Muscle of leg (tissue), 11 donors: ENCODE data around the gene PPP1R36. TPM values are rescaled to one million over a fixed set of nuclear protein-coding genes. Genes with fewer than 3 reads are reported as not detected.
A peak's percentile ranks its signal among the peaks of the same experiment; 100 is the strongest.
"Not testable (repeated sequence)": the region's sequence is repeated elsewhere in the genome, so short reads cannot be mapped to it uniquely, and the experiment has no call there.

Source experiments
- DNase-seq: peaks from one replicate; pipeline ENCODE4 v3.0.0; 2013
- H3K27ac ChIP-seq: one replicate; pipeline ENCODE4 v1.5.1; 2013; ENCODE audit warnings: mild to moderate bottlenecking, low read length, control low read depth
- H3K27me3 ChIP-seq: one replicate; pipeline ENCODE4 v1.6.1; 2013; ENCODE audit warnings: low read length; ENCODE audit not compliant: control insufficient read depth, insufficient read depth
- H3K36me3 ChIP-seq: one replicate; pipeline ENCODE4 v1.6.1; 2013; ENCODE audit warnings: low read length; ENCODE audit not compliant: control insufficient read depth, insufficient read depth
- H3K4me1 ChIP-seq: one replicate; pipeline ENCODE4 v1.6.1; 2013; ENCODE audit warnings: low read length; ENCODE audit not compliant: control insufficient read depth, insufficient read depth
- H3K4me3 ChIP-seq: one replicate; pipeline ENCODE4 v1.5.1; 2013; ENCODE audit warnings: low read length, control low read depth
- H3K9me3 ChIP-seq: replicated peaks from 2 replicates; pipeline ENCODE4 v1.6.1; 2013; ENCODE audit warnings: low read depth, low read length; ENCODE audit not compliant: control insufficient read depth
- WGBS: methylation state at CpG from one replicate; pipeline ENCODE4 v1.1.5; 2013; ENCODE audit warnings: missing lambda C conversion rate; ENCODE audit not compliant: insufficient coverage; 5-methylcytosine and 5-hydroxymethylcytosine counted together
- polyA plus RNA-seq, 8 donors: library from polyadenylated mRNA; unstranded; fragments of 120-200 nt; gene quantifications; one replicate each; pipeline versions ENCODE4 v1.2.1 to v1.2.3, GENCODE V29; 2013; ENCODE audit warnings: inconsistent platforms in 1 of 8, low replicate concordance in 1 of 8; ENCODE audit not compliant: insufficient read length in 8 of 8, insufficient read depth in 1 of 8
- total RNA-seq: library from RNA; stranded (reverse); fragments of 120-200 nt; gene quantifications from one replicate; pipeline ENCODE4 v1.2.4, GENCODE V29; 2013

PPP1R36 gene
- total and polyA plus RNA-seq, 9 donors: 0.29 to 0.83 (median 0.45) TPM

- no peaks in the 10 kb centered on the region for H3K27me3 ChIP-seq
- no peak overlapping the region for H3K4me3 ChIP-seq
- H3K9me3 ChIP-seq: no peaks in the 10 kb centered on the region
- no peak for DNase-seq
- H3K36me3 ChIP-seq: no peaks in the 10 kb centered on the region
- peaks cover 3% of the 10 kb centered on the region for H3K4me1 ChIP-seq
- 60% methylated on average over 10 of the region's 15 CpGs for WGBS
- H3K27ac ChIP-seq: no peak overlapping the region
Measured at GRCh38 chr14:64625386-64626232, 75.8 kb downstream of the PPP1R36 start.

GRCh38 chr14:64628940-64629408, 79.2 kb downstream of the PPP1R36 start:
- Histone ChIP-seq H3K36me3 (no peaks in the 10 kb centered on the region), H3K4me1 (peaks cover 3% of the 10 kb centered on the region), H3K27ac (no peak overlapping the region), H3K4me3 (no peak overlapping the region), H3K9me3 (no peaks in the 10 kb centered on the region), H3K27me3 (no peaks in the 10 kb centered on the region)
- DNase-seq: no peak
- WGBS: 31% methylated on average over 2 of the region's 7 CpGs

GRCh38 chr14:64630778-64631177, 81.0 kb downstream of the PPP1R36 start:
- no peaks in the 10 kb centered on the region for H3K4me1 ChIP-seq
- H3K27ac ChIP-seq: no peak overlapping the region
- no peak for DNase-seq
- no peaks in the 10 kb centered on the region for H3K36me3 ChIP-seq
- no CpG with 5 or more reads among the region's 1 CpG for WGBS
- no peaks in the 10 kb centered on the region for H3K9me3 ChIP-seq
- H3K27me3 ChIP-seq: no peaks in the 10 kb centered on the region
- no peak overlapping the region for H3K4me3 ChIP-seq

GRCh38 chr14:64631222-64631621, 81.5 kb downstream of the PPP1R36 start:
- H3K27me3 ChIP-seq, H3K9me3 ChIP-seq, H3K4me3 ChIP-seq, H3K27ac ChIP-seq, DNase-seq, H3K4me1 ChIP-seq, H3K36me3 ChIP-seq: not testable (repeated sequence)
- WGBS: 100% methylated on average over 1 of the region's 3 CpGs

GRCh38 chr14:64632056-64632455, 82.3 kb downstream of the PPP1R36 start:
- no peak overlapping the region for H3K4me3 ChIP-seq
- H3K4me1 ChIP-seq: no peaks in the 10 kb centered on the region
- no peaks in the 10 kb centered on the region for H3K27me3 ChIP-seq
- DNase-seq: no peak
- WGBS: 75% methylated on average over 4 of the region's 5 CpGs
- H3K27ac ChIP-seq: no peak overlapping the region
- no peaks in the 10 kb centered on the region for H3K9me3 ChIP-seq
- H3K36me3 ChIP-seq: no peaks in the 10 kb centered on the region

- Histone ChIP-seq H3K27ac (no peak overlapping the region), H3K4me3 (no peak overlapping the region), H3K36me3 (no peaks in the 10 kb centered on the region), H3K9me3 (no peaks in the 10 kb centered on the region), H3K27me3 (no peaks in the 10 kb centered on the region), H3K4me1 (no peaks in the 10 kb centered on the region)
- no peak for DNase-seq
- 67% methylated on average over 2 of the region's 2 CpGs for WGBS
Measured at GRCh38 chr14:64634558-64634957, 84.8 kb downstream of the PPP1R36 start.

- Histone ChIP-seq H3K36me3 (no peaks in the 10 kb centered on the region), H3K9me3 (no peaks in the 10 kb centered on the region), H3K27ac (no peak overlapping the region), H3K4me3 (no peak overlapping the region), H3K4me1 (no peaks in the 10 kb centered on the region), H3K27me3 (no peaks in the 10 kb centered on the region)
- WGBS: 52% methylated on average over 11 of the region's 19 CpGs
- DNase-seq: peak; percentile 75
Measured at GRCh38 chr14:64636208-64636979, 86.6 kb downstream of the PPP1R36 start.

- no peak overlapping the region for H3K27ac ChIP-seq
- no peak overlapping the region for H3K4me3 ChIP-seq
- H3K4me1 ChIP-seq: no peaks in the 10 kb centered on the region
- H3K9me3 ChIP-seq: no peaks in the 10 kb centered on the region
- H3K36me3 ChIP-seq: no peaks in the 10 kb centered on the region
- 83% methylated on average over 1 of the region's 2 CpGs for WGBS
- no peak for DNase-seq
- H3K27me3 ChIP-seq: no peaks in the 10 kb centered on the region
Measured at GRCh38 chr14:64636980-64637429, 87.2 kb downstream of the PPP1R36 start.

GRCh38 chr14:64637735-64638473, 88.1 kb downstream of the PPP1R36 start:
- Histone ChIP-seq H3K9me3 (no peaks in the 10 kb centered on the region), H3K4me1 (no peaks in the 10 kb centered on the region)
- WGBS: no CpG with 5 or more reads among the region's 9 CpGs

GRCh38 chr14:64638625-64639024, 88.9 kb downstream of the PPP1R36 start:
- no CpG with 5 or more reads among the region's 2 CpGs for whole genome bisulfite sequencing
- no peaks in the 10 kb centered on the region for H3K36me3 ChIP-seq

More at GRCh38 chr14:64637735-64638473, 88.1 kb downstream of the PPP1R36 start:
- Histone ChIP-seq H3K27me3 (no peaks in the 10 kb centered on the region), H3K36me3 (no peaks in the 10 kb centered on the region), H3K27ac (no peak overlapping the region), H3K4me3 (no peak overlapping the region)
- DNase-seq: no peak

More at GRCh38 chr14:64638625-64639024, 88.9 kb downstream of the PPP1R36 start:
- H3K27ac ChIP-seq: no peak overlapping the region
- H3K4me3 ChIP-seq: no peak overlapping the region
- peaks cover 2% of the 10 kb centered on the region for H3K9me3 ChIP-seq
- no peaks in the 10 kb centered on the region for H3K4me1 ChIP-seq
- no peak for DNase-seq
- H3K27me3 ChIP-seq: no peaks in the 10 kb centered on the region
